B cell (primary cell): ENCODE data around the gene LSM14B. TPM values are rescaled to one million over a fixed set of nuclear protein-coding genes. Genes with fewer than 3 reads are reported as not detected.

Experiments
- ATAC-seq: fragments of 200-7000 bp; cut with Tn5 transposase; one replicate; pipeline ENCODE4 v1.10.0; 2021; ENCODE audit warnings: low read depth, mild to moderate bottlenecking, moderate number of reproducible peaks, moderate library complexity
- CTCF ChIA-PET: fragments of 350-600 bp; sonication (Branson Sonifier 250); formaldehyde crosslinking; loops from one replicate; lab custom pipeline; 2021; ENCODE audit warnings: antibody characterized with exemption, inconsistent platforms; lab: Charles Lee
- POLR2A ChIA-PET: fragments of 350-600 bp; sonication (Branson Sonifier 250); formaldehyde crosslinking; loops from one replicate; lab custom pipeline; 2021; ENCODE audit warnings: antibody characterized with exemption; lab: Charles Lee
- DNase-seq: peaks from one replicate; pipeline ENCODE4 v3.0.0; 2013
- H2AFZ ChIP-seq: 2 replicates; pipeline ENCODE4 v1.6.1; 2012; ENCODE audit warnings: mild to moderate bottlenecking, low read depth, low read length; ENCODE audit not compliant: insufficient read depth, poor library complexity, severe bottlenecking
- H3K27ac ChIP-seq, 2 donors: 1 replicate in 1 of 2; 2 replicates in 1 of 2; pipeline ENCODE4 v1.5.1; 2012 to 2013; ENCODE audit warnings: low read length in 2 of 2, mild to moderate bottlenecking in 2 of 2, moderate library complexity in 1 of 2
- H3K27me3 ChIP-seq, 4 experiments: fragments of 200-600 bp in 1 of 4; sonication (generic) in 1 of 4; replicated peaks in 1 of 4; 1 replicate in 2 of 4; 2 replicates in 2 of 4; pipeline versions ENCODE4 v1.6.1 to v1.7.0; 2013 to 2016; ENCODE audit warnings: low read length in 3 of 4, mild to moderate bottlenecking in 2 of 4, mixed read lengths in 1 of 4, moderate library complexity in 1 of 4; ENCODE audit not compliant: insufficient read depth in 4 of 4, control insufficient read depth in 3 of 4; ENCODE audit errors: control extremely low read depth in 1 of 4
- H3K36me3 ChIP-seq, 2 experiments: replicated peaks in 1 of 2; 1 replicate in 1 of 2; 2 replicates in 1 of 2; pipeline versions ENCODE4 v1.6.1 to v1.7.1; 2013; ENCODE audit warnings: low read length in 1 of 2; ENCODE audit not compliant: insufficient read depth in 2 of 2, control insufficient read depth in 1 of 2; ENCODE audit errors: control extremely low read depth in 1 of 2, extremely low read depth in 1 of 2
- H3K4me1 ChIP-seq, 2 donors: fragments of 200-600 bp in 1 of 2; sonication (generic) in 1 of 2; 1 replicate in 1 of 2; 2 replicates in 1 of 2; pipeline versions ENCODE4 v1.5.1 to v1.6.1; 2013 to 2017; ENCODE audit warnings: low read length in 2 of 2; ENCODE audit not compliant: control insufficient read depth in 2 of 2, insufficient read depth in 2 of 2
- H3K4me2 ChIP-seq: replicated peaks from 2 replicates; pipeline ENCODE3; 2012; ENCODE audit warnings: mild to moderate bottlenecking, low read depth, low read length; ENCODE audit not compliant: poor library complexity, severe bottlenecking
- H3K4me3 ChIP-seq, 5 experiments: fragments of 200-600 bp in 1 of 5; sonication (generic) in 1 of 5; 1 replicate in 3 of 5; 2 replicates in 2 of 5; pipeline versions ENCODE4 v1.5.1 to v1.7.0; 2011 to 2016; ENCODE audit warnings: low read length in 4 of 5, mild to moderate bottlenecking in 4 of 5, low read depth in 2 of 5, control low read depth in 1 of 5, moderate library complexity in 1 of 5; ENCODE audit not compliant: insufficient read depth in 1 of 5; ENCODE audit errors: control extremely low read depth in 1 of 5, extremely low read depth in 1 of 5
- H3K79me2 ChIP-seq: fragments of 200-600 bp; sonication (generic); one replicate; pipeline ENCODE4 v1.6.0; 2016; ENCODE audit warnings: low read length; ENCODE audit not compliant: control insufficient read depth, insufficient read depth
- H3K9ac ChIP-seq: fragments of 200-600 bp; sonication (generic); 2 replicates; pipeline ENCODE4 v1.6.1; 2017; ENCODE audit warnings: mild to moderate bottlenecking, low read length, moderate library complexity
- H3K9me3 ChIP-seq, 3 donors: one replicate each; pipeline versions ENCODE4 v1.6.1 to v1.7.1; 2013; ENCODE audit warnings: low read length in 2 of 3; ENCODE audit not compliant: control insufficient read depth in 2 of 3, insufficient read depth in 1 of 3; ENCODE audit errors: control extremely low read depth in 1 of 3
- H4K20me1 ChIP-seq: 2 replicates; pipeline ENCODE4 v1.6.0; 2012; ENCODE audit warnings: mild to moderate bottlenecking, low read length; ENCODE audit not compliant: insufficient read depth, control insufficient read depth, poor library complexity, severe bottlenecking
- H3K27ac Mint-ChIP-seq: one replicate; pipeline ENCODE4 v1.8.0; 2021; ENCODE audit warnings: mixed read lengths
- H3K27me3 Mint-ChIP-seq: one replicate; pipeline ENCODE4 v1.8.0; 2021; ENCODE audit warnings: mixed read lengths
- H3K4me1 Mint-ChIP-seq: one replicate; pipeline ENCODE4 v1.8.0; 2021; ENCODE audit warnings: mixed read lengths
- H3K4me3 Mint-ChIP-seq: one replicate; pipeline ENCODE4 v1.8.0; 2021; ENCODE audit warnings: mixed read lengths
- H3K9me3 Mint-ChIP-seq: one replicate; pipeline ENCODE4 v1.8.0; 2022; ENCODE audit warnings: mixed read lengths; ENCODE audit not compliant: insufficient read depth
- EZH2 ChIP-seq: IDR thresholded peaks from 2 replicates; pipeline ENCODE4 v1.6.1; 2012; ENCODE audit warnings: borderline replicate concordance, low read depth, mild to moderate bottlenecking, moderate library complexity, low read length; ENCODE audit not compliant: insufficient read depth, poor library complexity, severe bottlenecking
- WGBS: methylation state at CpG from one replicate; pipeline ENCODE4 v1.1.5; 2013; ENCODE audit warnings: missing lambda C conversion rate; ENCODE audit not compliant: insufficient coverage; 5-methylcytosine and 5-hydroxymethylcytosine counted together
- intact Hi-C: fragments of 100-400 bp; cut with micrococcal nuclease; formaldehyde crosslinking; loops from one replicate; pipeline ENCODE4 v1.10.0; 2022
- polyA plus RNA-seq: library from polyadenylated mRNA; depleted of rRNA; stranded (reverse); fragments of >200 nt; gene quantifications from 2 replicates; pipeline ENCODE4 v1.2.3, GENCODE V29; 2012
- total RNA-seq, 2 donors: library from RNA; stranded (reverse); fragments of 120-200 nt in 1 of 2; gene quantifications; 1 replicate in 1 of 2; 2 replicates in 1 of 2; pipeline versions ENCODE4 v1.2.3 to v1.2.4, GENCODE V29; 2013 to 2022
- TF ChIP-seq, protein P1 (sequence below): fragments of 200-600 bp; IDR thresholded peaks from one replicate; pipeline ENCODE4 v1.8.0; 2022; ENCODE audit warnings: antibody characterized with exemption, mild to moderate bottlenecking

The LSM14B gene
- total and polyA plus RNA-seq, 2 donors (not counting 1 experiment from before 2014, with no cell fraction given) = 26.8 to 52.8 TPM

DNA sequence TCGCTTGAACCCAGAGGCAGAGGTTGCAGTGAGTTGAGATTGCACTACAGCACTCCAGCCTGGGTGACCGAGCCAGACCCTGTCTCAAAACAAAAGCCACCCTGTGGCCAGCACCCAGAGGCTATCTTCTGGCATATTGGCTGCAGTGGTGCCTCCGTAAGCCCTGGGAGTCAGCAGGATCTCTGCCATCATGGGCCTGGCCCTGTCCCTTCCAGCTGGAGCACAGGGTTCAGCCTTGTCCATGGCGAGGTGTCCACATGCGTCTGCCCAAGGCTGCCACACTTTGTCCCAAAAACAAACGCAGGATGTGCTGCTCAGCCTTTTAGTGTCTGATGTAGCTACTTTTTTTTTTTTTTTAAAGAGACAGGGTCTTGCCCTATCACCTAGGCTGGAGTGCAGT lies 45.2 kb downstream of the LSM14B start:
- Mint-ChIP-seq H3K4me1 (no peaks in the 10 kb centered on the region), H3K4me3 (no peak overlapping the region), H3K9me3 (no peaks in the 10 kb centered on the region), H3K27me3 (no peaks in the 10 kb centered on the region), H3K27ac (no peak overlapping the region)
- DNase-seq (no peak), ATAC-seq (no peak)
- no peak overlapping the region for H3K4me3 ChIP-seq
- 98% methylated on average over 6 of the region's 6 CpGs for WGBS
- peaks cover 0 to 19% of the 10 kb centered on the region in 2 experiments for H3K36me3 ChIP-seq
- H3K9ac ChIP-seq = no peak overlapping the region
- H3K4me2 ChIP-seq = no peak overlapping the region
- H2AFZ ChIP-seq = no peak overlapping the region
- CTCF ChIA-PET = interaction anchor here (0.6 kb wide), 1 partner anchor 14 kb away, joined by 3 read pairs; no protein-coding TSS in a partner anchor
- no peaks in the 10 kb centered on the region for H3K27me3 ChIP-seq
- TF ChIP-seq, protein P1, sequence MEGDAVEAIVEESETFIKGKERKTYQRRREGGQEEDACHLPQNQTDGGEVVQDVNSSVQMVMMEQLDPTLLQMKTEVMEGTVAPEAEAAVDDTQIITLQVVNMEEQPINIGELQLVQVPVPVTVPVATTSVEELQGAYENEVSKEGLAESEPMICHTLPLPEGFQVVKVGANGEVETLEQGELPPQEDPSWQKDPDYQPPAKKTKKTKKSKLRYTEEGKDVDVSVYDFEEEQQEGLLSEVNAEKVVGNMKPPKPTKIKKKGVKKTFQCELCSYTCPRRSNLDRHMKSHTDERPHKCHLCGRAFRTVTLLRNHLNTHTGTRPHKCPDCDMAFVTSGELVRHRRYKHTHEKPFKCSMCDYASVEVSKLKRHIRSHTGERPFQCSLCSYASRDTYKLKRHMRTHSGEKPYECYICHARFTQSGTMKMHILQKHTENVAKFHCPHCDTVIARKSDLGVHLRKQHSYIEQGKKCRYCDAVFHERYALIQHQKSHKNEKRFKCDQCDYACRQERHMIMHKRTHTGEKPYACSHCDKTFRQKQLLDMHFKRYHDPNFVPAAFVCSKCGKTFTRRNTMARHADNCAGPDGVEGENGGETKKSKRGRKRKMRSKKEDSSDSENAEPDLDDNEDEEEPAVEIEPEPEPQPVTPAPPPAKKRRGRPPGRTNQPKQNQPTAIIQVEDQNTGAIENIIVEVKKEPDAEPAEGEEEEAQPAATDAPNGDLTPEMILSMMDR = no peak
- TF ChIP-seq EZH2 = no peak
- intact Hi-C loops = no loop called here
- POLR2A ChIA-PET = no interaction called here
- H3K9me3 ChIP-seq = no peaks in the 10 kb centered on the region
- H3K79me2 ChIP-seq = no peaks in the 10 kb centered on the region
- H4K20me1 ChIP-seq = no peaks in the 10 kb centered on the region
- no peak overlapping the region for H3K27ac ChIP-seq
- H3K4me1 ChIP-seq = no peaks in the 10 kb centered on the region

DNA sequence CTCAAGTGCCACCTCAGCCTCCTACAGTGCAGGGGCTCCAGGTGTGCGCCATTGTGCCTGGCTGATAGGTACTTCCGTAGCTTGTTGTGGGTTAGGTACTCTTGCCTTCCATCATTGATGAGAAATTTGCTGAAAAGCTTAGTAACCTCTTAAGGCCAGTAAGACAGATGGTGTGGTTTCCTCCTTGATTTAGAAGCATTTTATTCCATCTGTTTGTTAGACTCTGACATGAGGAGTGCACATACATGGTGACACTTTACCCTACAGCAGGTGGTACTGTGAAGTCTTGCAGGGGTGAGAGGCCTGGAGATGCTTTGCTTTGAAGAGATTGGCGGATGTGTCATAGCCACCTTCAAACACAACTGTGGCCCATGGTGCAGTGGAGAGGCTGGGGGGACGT lies 45.8 kb downstream of the LSM14B start:
- 100% methylated on average over 3 of the region's 4 CpGs for WGBS

More for the DNA sequence above, 45.8 kb downstream of the LSM14B start:
- H3K9me3 Mint-ChIP-seq = no peaks in the 10 kb centered on the region
- Histone ChIP-seq H3K27ac (no peak overlapping the region), H3K4me3 (no peak overlapping the region), H3K27me3 (no peaks in the 10 kb centered on the region), H3K9ac (no peak overlapping the region), H4K20me1 (no peaks in the 10 kb centered on the region), H3K4me1 (no peaks in the 10 kb centered on the region), H3K9me3 (no peaks in the 10 kb centered on the region), H2AFZ (no peak overlapping the region), H3K4me2 (no peak overlapping the region), H3K79me2 (no peaks in the 10 kb centered on the region), H3K36me3 (peaks cover 0 to 14% of the 10 kb centered on the region in 2 experiments)
- POLR2A ChIA-PET = no interaction called here
- intact Hi-C loops = no loop called here
- no peaks in the 10 kb centered on the region for H3K27me3 Mint-ChIP-seq
- no peaks in the 10 kb centered on the region for H3K4me1 Mint-ChIP-seq
- H3K4me3 Mint-ChIP-seq = no peak overlapping the region
- DNase-seq (no peak), ATAC-seq (no peak)
- CTCF ChIA-PET = no interaction called here
- H3K27ac Mint-ChIP-seq = no peak overlapping the region
- TF ChIP-seq, protein P1 = no peak
- no peak for TF ChIP-seq EZH2
